Measurements from ENCODE around the gene SKI.
"Not testable (repeated sequence)": the region's sequence is repeated elsewhere in the genome, so short reads cannot be mapped to it uniquely, and the experiment has no call there.

Gene SKI

DNA sequence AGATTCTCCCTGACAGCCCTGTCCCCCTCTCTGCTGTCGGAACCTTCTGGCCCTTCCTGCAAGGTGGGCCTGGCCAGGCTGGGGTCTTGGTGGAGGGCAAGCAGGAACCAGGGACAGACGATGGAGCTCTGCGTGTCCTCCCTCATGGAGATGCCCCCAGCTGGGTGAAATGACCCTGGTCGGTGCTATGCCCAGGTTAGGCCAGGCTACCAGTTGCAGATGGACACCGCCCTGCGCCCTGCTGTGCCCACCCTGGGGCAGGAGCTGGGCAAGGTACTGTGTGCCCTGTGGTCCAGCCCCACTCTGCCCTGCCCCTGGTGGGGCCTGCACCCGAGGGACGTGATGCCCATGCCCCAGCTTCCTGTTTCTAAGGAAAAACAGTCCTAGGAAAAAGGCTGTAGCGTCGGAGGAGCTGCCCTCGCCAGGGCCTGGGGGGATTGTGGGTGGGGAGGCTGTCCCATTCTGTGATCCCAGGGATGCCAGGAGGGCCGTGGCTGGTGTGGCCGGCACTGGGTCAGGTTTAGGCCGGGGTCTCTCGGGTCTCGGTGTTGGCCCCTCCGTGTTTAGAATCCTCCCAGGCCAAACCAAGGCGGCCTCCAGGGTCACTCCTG is 85.6 kb downstream of the SKI start:
- FAIRE-seq = no peak

DNA sequence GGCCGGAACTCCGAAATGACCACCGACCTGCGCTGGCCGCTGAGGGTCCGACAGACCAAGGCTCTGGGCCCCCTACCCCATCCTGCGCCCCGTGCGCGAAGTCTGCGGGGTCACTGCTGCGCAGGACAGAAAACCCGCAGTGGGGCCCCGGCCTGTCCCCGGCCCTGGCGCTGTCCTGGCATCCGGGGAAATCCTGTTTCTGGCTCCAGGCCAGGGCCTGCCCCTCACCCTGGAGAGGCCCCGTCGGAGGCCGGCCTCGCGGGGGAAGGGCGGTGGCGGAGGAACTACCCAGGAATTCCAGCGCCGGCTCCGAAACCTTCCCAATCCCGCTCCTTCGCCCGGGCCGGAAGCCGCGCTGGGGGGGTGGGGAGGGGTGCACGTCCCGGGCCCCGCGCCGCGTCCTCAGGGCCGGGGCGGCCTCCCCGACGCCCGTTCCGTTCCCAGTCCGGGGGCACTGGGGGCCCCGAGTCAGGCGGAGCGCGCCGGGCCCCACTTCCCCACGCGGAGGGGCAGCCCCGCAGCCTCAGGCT is 86.2 kb downstream of the SKI start:
- FAIRE-seq = no peak

- FAIRE-seq = no peak
Observed at GRCh38 chr1:2314803-2315673, 86.9 kb downstream of the SKI start.

GRCh38 chr1:2315674-2316450 is 87.7 kb downstream of the SKI start:
- FAIRE-seq = no peak

GRCh38 chr1:2316451-2316961 is 88.4 kb downstream of the SKI start:
- no peak for FAIRE-seq

GRCh38 chr1:2317230-2318065 is 89.3 kb downstream of the SKI start:
- FAIRE-seq = no peak

- no peak for FAIRE-seq
Observed at GRCh38 chr1:2318314-2319278, 90.5 kb downstream of the SKI start.

GRCh38 chr1:2319291-2319690 is 91.2 kb downstream of the SKI start:
- no peak for FAIRE-seq

DNA sequence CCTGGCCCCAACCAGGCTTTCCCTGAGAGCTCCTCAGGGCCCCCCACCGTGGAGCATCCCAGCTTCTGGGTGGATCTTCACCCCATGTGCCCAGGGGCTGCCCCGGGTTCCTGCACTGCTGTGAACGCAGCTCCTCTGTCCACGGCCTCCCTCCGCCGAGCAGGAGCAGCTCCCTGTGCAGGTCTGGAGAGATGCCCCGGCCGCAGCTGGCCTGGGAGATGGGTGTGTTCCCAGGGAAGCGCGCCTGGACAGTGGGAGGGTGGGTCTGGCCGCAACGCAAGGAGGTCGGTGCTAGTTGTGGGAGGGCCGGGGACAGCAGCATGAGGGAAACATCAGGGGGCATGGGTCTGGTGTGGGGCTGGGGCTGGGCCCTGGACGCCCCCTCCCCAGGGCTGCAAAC is 91.9 kb downstream of the SKI start:
- no peak for FAIRE-seq

- FAIRE-seq = no peak
Observed at GRCh38 chr1:2320760-2321667, 92.9 kb downstream of the SKI start.

DNA sequence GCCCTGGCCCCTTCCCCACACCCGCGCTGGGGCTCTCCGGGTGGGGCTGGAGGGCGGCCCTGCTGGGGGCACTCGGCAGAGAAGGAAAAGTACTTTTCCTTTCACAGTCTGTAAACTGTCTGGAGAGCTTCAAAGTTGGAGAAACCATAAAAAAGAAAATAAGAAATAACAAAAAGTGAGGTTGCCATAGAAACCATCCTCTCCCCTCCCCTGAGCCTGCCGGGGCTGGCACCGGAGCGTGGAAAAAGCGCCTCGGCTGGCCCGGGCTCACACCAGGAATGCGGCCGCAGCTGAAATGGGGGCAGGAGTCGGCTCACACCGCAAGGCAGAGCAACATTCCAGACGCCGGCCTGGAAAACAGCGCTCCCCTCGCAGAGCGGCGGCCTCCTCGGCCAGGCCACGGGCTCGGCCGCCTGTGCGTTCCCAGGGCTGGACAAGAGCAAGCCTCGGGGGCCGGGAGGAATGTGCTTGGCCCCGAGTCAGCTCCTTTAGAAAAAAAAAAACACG is 94.0 kb downstream of the SKI start:
- FAIRE-seq = no peak

DNA sequence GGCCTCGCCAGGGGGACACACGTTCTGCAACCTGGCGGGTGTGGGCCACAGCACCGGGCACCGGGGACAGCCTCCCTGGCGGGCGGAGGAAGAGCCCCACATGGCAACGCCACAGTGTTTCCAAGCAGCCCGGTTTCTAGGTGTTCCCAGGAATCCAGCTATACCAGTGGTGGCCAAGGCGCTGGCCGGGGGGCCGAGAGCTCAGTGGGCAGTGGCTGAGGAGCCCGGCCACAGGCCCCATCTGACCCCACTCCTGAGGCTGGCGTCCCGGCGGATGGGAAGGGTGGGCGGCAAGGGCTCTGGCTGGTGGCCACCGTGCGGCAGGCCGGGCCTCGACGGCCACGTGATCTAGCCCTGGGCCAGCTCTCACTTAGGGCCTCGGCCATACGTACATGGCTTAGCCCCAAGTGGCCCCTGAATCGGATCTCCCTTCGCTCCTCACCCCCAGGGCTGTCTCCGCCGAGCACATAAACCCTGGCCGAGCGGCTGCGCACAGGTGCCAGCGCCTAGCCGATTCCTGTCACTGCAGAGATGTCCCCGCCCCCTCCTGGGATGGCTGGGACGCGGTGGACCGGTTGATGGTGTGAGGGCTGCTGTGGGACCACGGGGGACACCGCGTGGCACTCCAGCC is 94.6 kb downstream of the SKI start:
- FAIRE-seq = no peak

DNA sequence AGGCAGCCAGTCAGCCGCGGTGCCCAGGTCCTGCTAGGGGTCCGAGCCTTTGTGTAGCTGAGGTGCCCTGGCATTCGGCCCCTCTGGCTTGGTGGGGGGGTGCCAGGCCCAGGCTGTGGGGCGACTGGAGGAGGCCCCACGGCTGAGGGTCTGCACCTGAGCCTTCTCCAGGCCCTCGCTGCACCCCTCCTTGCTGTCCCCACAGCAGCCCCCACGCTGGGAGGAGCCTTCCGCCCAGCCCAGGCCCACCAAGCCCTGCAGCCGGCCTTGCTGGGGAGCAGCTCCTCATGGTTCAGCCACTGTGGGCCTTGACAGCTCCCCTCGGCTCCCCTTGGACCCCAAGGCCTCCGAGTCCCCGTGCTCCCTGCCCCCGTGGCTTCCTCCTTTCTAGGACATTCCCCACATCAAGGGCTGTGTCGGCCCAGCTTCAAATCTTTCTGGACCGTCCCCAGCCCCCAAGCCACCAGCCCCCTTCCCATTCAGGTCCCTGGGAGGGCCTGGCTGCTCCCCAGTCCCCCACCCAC is 95.4 kb downstream of the SKI start:
- no peak for FAIRE-seq

DNA sequence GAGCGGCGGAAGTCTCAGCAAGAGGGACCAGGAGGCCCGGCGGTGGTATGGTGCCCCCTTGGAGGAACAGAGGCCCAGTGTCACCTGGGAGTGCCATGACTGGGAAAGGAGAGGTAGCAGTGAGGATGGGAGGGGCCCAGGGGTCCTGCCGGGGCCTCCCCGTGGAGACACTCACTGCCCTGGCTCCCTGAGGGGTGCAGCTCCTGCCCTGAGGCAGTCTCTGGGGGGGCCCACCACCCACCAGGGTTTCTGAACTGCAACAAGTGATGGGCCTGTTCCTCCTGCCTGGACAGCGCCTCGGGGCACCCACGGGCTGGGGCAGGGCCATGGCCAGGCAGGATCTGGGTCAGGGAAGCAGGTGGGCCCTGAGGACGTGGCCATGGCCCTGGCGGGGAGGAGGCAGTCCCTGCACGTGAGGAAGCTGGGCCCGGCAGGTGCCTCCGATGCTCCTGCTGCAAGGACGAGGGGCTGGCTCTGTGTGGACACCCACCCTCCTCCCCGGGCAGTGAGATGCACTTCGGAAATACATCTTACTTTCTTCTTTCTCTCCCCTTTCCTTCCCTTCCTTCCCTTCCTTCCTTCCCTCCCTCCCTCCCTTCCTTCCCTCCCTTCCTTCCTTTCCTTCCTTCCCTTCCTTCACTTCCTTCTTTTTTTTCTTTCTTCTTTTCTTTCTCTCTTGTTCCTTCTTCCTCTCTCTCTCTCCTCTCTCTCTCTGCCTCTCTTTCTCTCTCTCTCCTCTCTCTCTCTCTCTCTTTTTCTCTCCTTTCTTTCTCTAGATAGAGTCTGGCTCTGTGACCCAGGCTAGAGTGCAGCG is 96.6 kb downstream of the SKI start:
- FAIRE-seq = no peak

GRCh38 chr1:2326524-2326923 is 98.4 kb downstream of the SKI start:
- FAIRE-seq = no peak

DNA sequence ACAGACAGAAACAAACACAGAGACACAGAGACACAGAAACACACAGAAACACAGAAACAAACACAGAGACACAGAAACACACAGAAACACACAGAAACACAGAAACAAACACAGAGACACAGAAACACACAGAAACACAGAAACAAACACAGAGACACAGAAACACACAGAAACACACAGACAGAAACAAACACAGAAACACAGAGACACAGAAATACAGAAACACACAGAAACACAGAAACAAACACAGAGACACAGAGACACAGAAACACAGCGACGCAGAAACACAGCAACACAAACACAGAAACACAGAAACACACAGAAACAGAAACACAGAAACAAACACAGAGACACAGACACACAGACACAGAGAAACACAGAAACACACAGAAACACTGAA is 99.0 kb downstream of the SKI start:
- not testable (repeated sequence) for FAIRE-seq

GRCh38 chr1:2327841-2328240 is 99.7 kb downstream of the SKI start:
- FAIRE-seq = no peak
